ENCODE results near the gene SYNE1. TPM values are rescaled to one million over a fixed set of nuclear protein-coding genes. Genes with fewer than 3 reads are reported as not detected.

The SYNE1 gene
- total and polyA plus RNA-seq, 7 donors, result 7.2 to 203 (median 86.4) TPM

- TF ChIP-seq EP300 (IDR thresholded peaks at IDR 0.05) (no peak), POLR2AphosphoS5 (IDR thresholded peaks at IDR 0.05) (no peak), POLR2A (IDR thresholded peaks at IDR 0.05) (no peak), CTCF (IDR thresholded peaks at IDR 0.05) (no peak)
- 17 to 24% methylated on average over 2 of the region's 2 CpGs for WGBS, 2 donors
- Histone ChIP-seq H3K4me3 (no peak overlapping the region), H3K27me3 (no peaks in the 10 kb centered on the region), H3K9me3 (no peaks in the 10 kb centered on the region), H3K36me3 (peaks cover 28 to 90% (median 58%) of the 10 kb centered on the region in 4 donors), H3K27ac (no peak overlapping the region), H3K4me1 (no peaks in the 10 kb centered on the region)
- intact Hi-C loops (cut with DNase I), result no loop called here
- no peak for DNase-seq
These were observed 280.5 kb downstream of the SYNE1 start for GRCh38 chr6:152356662-152357061.

GRCh38 chr6:152356016-152356415 lies 281.1 kb downstream of the SYNE1 start:
- TF ChIP-seq CTCF (IDR thresholded peaks at IDR 0.05) (no peak), EP300 (IDR thresholded peaks at IDR 0.05) (no peak), POLR2AphosphoS5 (IDR thresholded peaks at IDR 0.05) (no peak), POLR2A (IDR thresholded peaks at IDR 0.05) (no peak)
- Histone ChIP-seq H3K27me3 (no peaks in the 10 kb centered on the region), H3K4me1 (peaks cover 0 to 5% (median 0%) of the 10 kb centered on the region in 4 donors), H3K27ac (no peak overlapping the region), H3K4me3 (no peak overlapping the region), H3K9me3 (no peaks in the 10 kb centered on the region), H3K36me3 (peaks cover 22 to 87% (median 55%) of the 10 kb centered on the region in 4 donors)
- DNase-seq, result no peak
- intact Hi-C loops (cut with DNase I), result no loop called here
- WGBS, 2 donors, result 61 to 89% methylated on average over 1 of the region's 1 CpG

- Histone ChIP-seq H3K9me3 (no peaks in the 10 kb centered on the region), H3K27me3 (no peaks in the 10 kb centered on the region), H3K27ac (no peak overlapping the region), H3K4me1 (peaks cover 0 to 7% (median 0%) of the 10 kb centered on the region in 4 donors), H3K36me3 (peaks cover 19 to 83% (median 53%) of the 10 kb centered on the region in 4 donors), H3K4me3 (no peak overlapping the region)
- intact Hi-C loops (cut with DNase I), result no loop called here
- DNase-seq, result no peak
- TF ChIP-seq CTCF (IDR thresholded peaks at IDR 0.05), result no peak
- no peak for TF ChIP-seq POLR2A (IDR thresholded peaks at IDR 0.05)
- TF ChIP-seq EP300 (IDR thresholded peaks at IDR 0.05), result no peak
- TF ChIP-seq POLR2AphosphoS5 (IDR thresholded peaks at IDR 0.05), result no peak
These were observed 282.0 kb downstream of the SYNE1 start for GRCh38 chr6:152355166-152355565.

GRCh38 chr6:152353440-152353839 lies 283.7 kb downstream of the SYNE1 start:
- no peak for TF ChIP-seq POLR2AphosphoS5 (IDR thresholded peaks at IDR 0.05)
- TF ChIP-seq POLR2A (IDR thresholded peaks at IDR 0.05), result no peak
- no peak for TF ChIP-seq CTCF (IDR thresholded peaks at IDR 0.05)
- no peak for TF ChIP-seq EP300 (IDR thresholded peaks at IDR 0.05)
- no peak for DNase-seq
- WGBS, 2 donors, result 86 to 92% methylated on average over 6 of the region's 6 CpGs
- Histone ChIP-seq H3K27me3 (no peaks in the 10 kb centered on the region), H3K4me1 (peaks cover 0 to 7% (median 0%) of the 10 kb centered on the region in 4 donors), H3K9me3 (no peaks in the 10 kb centered on the region), H3K4me3 (no peak overlapping the region), H3K36me3 (peaks cover 13 to 83% (median 54%) of the 10 kb centered on the region in 4 donors), H3K27ac (no peak overlapping the region)
- intact Hi-C loops (cut with DNase I), result loop anchor here (5.0 kb wide), 1 partner anchor 41 kb away; no protein-coding TSS in a partner anchor

- peaks cover 8 to 81% (median 49%) of the 10 kb centered on the region in 4 donors for H3K36me3 ChIP-seq
- TF ChIP-seq POLR2A (IDR thresholded peaks at IDR 0.05), result no peak
- no peak for TF ChIP-seq POLR2AphosphoS5 (IDR thresholded peaks at IDR 0.05)
- no peak for TF ChIP-seq CTCF (IDR thresholded peaks at IDR 0.05)
- TF ChIP-seq EP300 (IDR thresholded peaks at IDR 0.05), result no peak
- peaks cover 0 to 7% (median 0%) of the 10 kb centered on the region in 4 donors for H3K4me1 ChIP-seq
- no peaks in the 10 kb centered on the region for H3K27me3 ChIP-seq
- H3K27ac ChIP-seq, result peak overlapping the region in 1 of 4 donors; percentile 0
- DNase-seq, result no peak
- WGBS, 2 donors, result 81 to 85% methylated on average over 5 of the region's 5 CpGs
- intact Hi-C loops (cut with DNase I), result loop anchor here (5.0 kb wide), 1 partner anchor 39 kb away; no protein-coding TSS in a partner anchor
- H3K9me3 ChIP-seq, result no peaks in the 10 kb centered on the region
- no peak overlapping the region for H3K4me3 ChIP-seq
These were observed 285.4 kb downstream of the SYNE1 start for GRCh38 chr6:152351742-152352141.

Measured in sigmoid colon (tissue), 7 donors.